Endodermal cell (in vitro differentiated cells): ENCODE data around the gene GPR42. TPM values are rescaled to one million over a fixed set of nuclear protein-coding genes. Genes with fewer than 3 reads are reported as not detected.
A peak's percentile ranks its signal among the peaks of the same experiment; 100 is the strongest.
"Not testable (repeated sequence)": the region's sequence is repeated elsewhere in the genome, so short reads cannot be mapped to it uniquely, and the experiment has no call there.

Experiments used
- DNase-seq: peaks from one replicate; pipeline ENCODE4 v3.0.0-alpha.2; 2017
- H3K27ac ChIP-seq: 2 replicates; pipeline ENCODE4 v1.5.1; 2013; ENCODE audit warnings: mild to moderate bottlenecking, low read depth, low read length, moderate library complexity
- H3K27me3 ChIP-seq: 2 replicates; pipeline ENCODE4 v1.6.1; 2013; ENCODE audit warnings: mild to moderate bottlenecking, low read length, moderate library complexity; ENCODE audit not compliant: insufficient read depth, control insufficient read depth, poor library complexity, severe bottlenecking
- H3K36me3 ChIP-seq: 2 replicates; pipeline ENCODE4 v1.7.0; 2013; ENCODE audit warnings: mild to moderate bottlenecking, low read length, moderate library complexity; ENCODE audit not compliant: control insufficient read depth, insufficient read depth
- H3K4me1 ChIP-seq: one replicate; pipeline ENCODE4 v1.7.0; 2013; ENCODE audit warnings: low read length; ENCODE audit not compliant: control insufficient read depth, insufficient read depth
- H3K4me3 ChIP-seq: 2 replicates; pipeline ENCODE4 v1.5.1; 2013; ENCODE audit warnings: mild to moderate bottlenecking, low read length, moderate library complexity
- H3K9ac ChIP-seq: 2 replicates; pipeline ENCODE4 v1.6.1; 2013; ENCODE audit warnings: mild to moderate bottlenecking, low read length, moderate library complexity; ENCODE audit not compliant: poor library complexity, severe bottlenecking; ENCODE audit errors: extremely low read depth
- H3K9me3 ChIP-seq: 2 replicates; pipeline ENCODE4 v1.6.1; 2013; ENCODE audit warnings: mild to moderate bottlenecking, low read length, moderate library complexity; ENCODE audit not compliant: control insufficient read depth
- H3K27ac Mint-ChIP-seq: 2 replicates; pipeline ENCODE4 v1.8.0; 2020; ENCODE audit warnings: mixed read lengths
- H3K27me3 Mint-ChIP-seq: 2 replicates; pipeline ENCODE4 v1.8.0; 2021; ENCODE audit warnings: mild to moderate bottlenecking, mixed read lengths; ENCODE audit not compliant: insufficient read depth
- H3K36me3 Mint-ChIP-seq: 2 replicates; pipeline ENCODE4 v1.8.0; 2020; ENCODE audit warnings: low read depth, mixed read lengths
- H3K4me1 Mint-ChIP-seq: 2 replicates; pipeline ENCODE4 v1.8.0; 2020; ENCODE audit warnings: mixed read lengths
- H3K4me3 Mint-ChIP-seq: 2 replicates; pipeline ENCODE4 v1.8.0; 2020; ENCODE audit warnings: mild to moderate bottlenecking, moderate library complexity, mixed read lengths
- H3K9me3 Mint-ChIP-seq: 2 replicates; pipeline ENCODE4 v1.8.0; 2020; ENCODE audit warnings: mild to moderate bottlenecking, mixed read lengths
- WGBS, 2 experiments: methylation state at CpG; one replicate each; pipeline versions ENCODE4 v1.1.5 to v1.1.7; 2013; ENCODE audit warnings: missing lambda C conversion rate in 2 of 2, mixed read lengths in 1 of 2; ENCODE audit not compliant: insufficient coverage in 1 of 2, insufficient read length in 1 of 2; 5-methylcytosine and 5-hydroxymethylcytosine counted together
- total RNA-seq, 2 donors: library from RNA; stranded (reverse); fragmentation: NEBNext Ultra II Directional in 1 of 2; extraction: Animal tissue kit (Norgen Biotek cat#: 25700) in 1 of 2; gene quantifications; 2 replicates in 1 of 2; 3 replicates in 1 of 2; pipeline ENCODE4 v1.2.1, GENCODE V29; 2021
- TF ChIP-seq, protein P1 (sequence below): fragments of 200-600 bp; sonication (generic); conservative IDR thresholded peaks from 2 replicates; pipeline ENCODE4 v1.5.0; 2021; ENCODE audit warnings: antibody characterized with exemption, mild to moderate bottlenecking

GPR42 gene
- total RNA-seq, 2 donors from 2014 or later = not detected

DNA sequence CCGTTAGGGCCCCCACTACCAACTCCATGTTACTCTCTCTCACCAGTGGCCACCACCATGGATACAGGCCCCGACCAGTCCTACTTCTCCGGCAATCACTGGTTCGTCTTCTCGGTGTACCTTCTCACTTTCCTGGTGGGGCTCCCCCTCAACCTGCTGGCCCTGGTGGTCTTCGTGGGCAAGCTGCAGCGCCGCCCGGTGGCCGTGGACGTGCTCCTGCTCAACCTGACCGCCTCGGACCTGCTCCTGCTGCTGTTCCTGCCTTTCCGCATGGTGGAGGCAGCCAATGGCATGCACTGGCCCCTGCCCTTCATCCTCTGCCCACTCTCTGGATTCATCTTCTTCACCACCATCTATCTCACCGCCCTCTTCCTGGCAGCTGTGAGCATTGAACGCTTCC lies 12.0 kb upstream of the GPR42 start:
- TF ChIP-seq, protein P1, sequence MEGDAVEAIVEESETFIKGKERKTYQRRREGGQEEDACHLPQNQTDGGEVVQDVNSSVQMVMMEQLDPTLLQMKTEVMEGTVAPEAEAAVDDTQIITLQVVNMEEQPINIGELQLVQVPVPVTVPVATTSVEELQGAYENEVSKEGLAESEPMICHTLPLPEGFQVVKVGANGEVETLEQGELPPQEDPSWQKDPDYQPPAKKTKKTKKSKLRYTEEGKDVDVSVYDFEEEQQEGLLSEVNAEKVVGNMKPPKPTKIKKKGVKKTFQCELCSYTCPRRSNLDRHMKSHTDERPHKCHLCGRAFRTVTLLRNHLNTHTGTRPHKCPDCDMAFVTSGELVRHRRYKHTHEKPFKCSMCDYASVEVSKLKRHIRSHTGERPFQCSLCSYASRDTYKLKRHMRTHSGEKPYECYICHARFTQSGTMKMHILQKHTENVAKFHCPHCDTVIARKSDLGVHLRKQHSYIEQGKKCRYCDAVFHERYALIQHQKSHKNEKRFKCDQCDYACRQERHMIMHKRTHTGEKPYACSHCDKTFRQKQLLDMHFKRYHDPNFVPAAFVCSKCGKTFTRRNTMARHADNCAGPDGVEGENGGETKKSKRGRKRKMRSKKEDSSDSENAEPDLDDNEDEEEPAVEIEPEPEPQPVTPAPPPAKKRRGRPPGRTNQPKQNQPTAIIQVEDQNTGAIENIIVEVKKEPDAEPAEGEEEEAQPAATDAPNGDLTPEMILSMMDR = peak; percentile 42
- H3K9me3 ChIP-seq, H3K4me3 Mint-ChIP-seq, H3K4me1 ChIP-seq, H3K9me3 Mint-ChIP-seq, H3K9ac ChIP-seq, DNase-seq, H3K27me3 Mint-ChIP-seq, H3K27me3 ChIP-seq, H3K36me3 ChIP-seq, H3K27ac ChIP-seq, H3K4me1 Mint-ChIP-seq, H3K36me3 Mint-ChIP-seq, H3K27ac Mint-ChIP-seq, H3K4me3 ChIP-seq: not testable (repeated sequence)
- WGBS, 2 experiments = 87% methylated on average over 6 of the region's 16 CpGs; no CpG with 5 or more reads in 1 of the 2 experiments

DNA sequence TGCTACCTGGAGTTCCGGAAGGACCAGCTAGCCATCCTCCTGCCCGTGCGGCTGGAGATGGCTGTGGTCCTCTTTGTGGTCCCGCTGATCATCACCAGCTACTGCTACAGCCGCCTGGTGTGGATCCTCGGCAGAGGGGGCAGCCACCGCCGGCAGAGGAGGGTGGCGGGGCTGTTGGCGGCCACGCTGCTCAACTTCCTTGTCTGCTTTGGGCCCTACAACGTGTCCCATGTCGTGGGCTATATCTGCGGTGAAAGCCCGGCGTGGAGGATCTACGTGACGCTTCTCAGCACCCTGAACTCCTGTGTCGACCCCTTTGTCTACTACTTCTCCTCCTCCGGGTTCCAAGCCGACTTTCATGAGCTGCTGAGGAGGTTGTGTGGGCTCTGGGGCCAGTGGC lies 11.5 kb upstream of the GPR42 start:
- not testable (repeated sequence) for H3K4me1 Mint-ChIP-seq, H3K27ac Mint-ChIP-seq, H3K27me3 ChIP-seq, H3K36me3 Mint-ChIP-seq, H3K4me1 ChIP-seq, H3K9me3 ChIP-seq, H3K27me3 Mint-ChIP-seq, DNase-seq, H3K9me3 Mint-ChIP-seq, H3K36me3 ChIP-seq, H3K4me3 Mint-ChIP-seq, H3K27ac ChIP-seq, H3K4me3 ChIP-seq, H3K9ac ChIP-seq
- 93% methylated on average over 16 of the region's 21 CpGs; no CpG with 5 or more reads in 1 of the 2 experiments for WGBS, 2 experiments

DNA sequence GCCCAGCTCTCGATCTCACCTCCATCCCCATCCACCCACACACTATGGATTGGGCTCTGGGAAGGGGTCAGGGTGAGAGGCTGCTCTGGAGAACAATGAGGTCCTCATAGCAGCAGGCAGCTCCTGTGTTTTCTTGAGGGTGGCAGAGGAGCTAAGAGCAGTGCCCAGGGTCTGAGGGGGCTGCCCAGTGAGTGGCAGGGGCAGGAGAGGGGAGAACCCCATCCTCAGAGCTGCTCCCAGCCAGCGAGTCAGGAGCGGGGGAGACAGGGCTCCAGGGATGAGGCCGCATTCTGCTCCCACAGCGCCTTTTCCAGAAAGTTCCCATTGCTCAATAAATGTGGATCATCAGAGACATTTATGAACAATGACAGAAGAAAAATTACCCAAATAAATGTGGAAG lies 10.8 kb upstream of the GPR42 start:
- H3K36me3 ChIP-seq, H3K9ac ChIP-seq, H3K4me3 ChIP-seq, H3K27me3 ChIP-seq, H3K9me3 Mint-ChIP-seq, DNase-seq, H3K4me3 Mint-ChIP-seq, H3K27me3 Mint-ChIP-seq, H3K27ac Mint-ChIP-seq, H3K9me3 ChIP-seq, H3K4me1 ChIP-seq, H3K4me1 Mint-ChIP-seq, H3K36me3 Mint-ChIP-seq, H3K27ac ChIP-seq: not testable (repeated sequence)
- 92% methylated on average over 4 of the region's 5 CpGs; no CpG with 5 or more reads in 1 of the 2 experiments for whole genome bisulfite sequencing, 2 experiments

DNA sequence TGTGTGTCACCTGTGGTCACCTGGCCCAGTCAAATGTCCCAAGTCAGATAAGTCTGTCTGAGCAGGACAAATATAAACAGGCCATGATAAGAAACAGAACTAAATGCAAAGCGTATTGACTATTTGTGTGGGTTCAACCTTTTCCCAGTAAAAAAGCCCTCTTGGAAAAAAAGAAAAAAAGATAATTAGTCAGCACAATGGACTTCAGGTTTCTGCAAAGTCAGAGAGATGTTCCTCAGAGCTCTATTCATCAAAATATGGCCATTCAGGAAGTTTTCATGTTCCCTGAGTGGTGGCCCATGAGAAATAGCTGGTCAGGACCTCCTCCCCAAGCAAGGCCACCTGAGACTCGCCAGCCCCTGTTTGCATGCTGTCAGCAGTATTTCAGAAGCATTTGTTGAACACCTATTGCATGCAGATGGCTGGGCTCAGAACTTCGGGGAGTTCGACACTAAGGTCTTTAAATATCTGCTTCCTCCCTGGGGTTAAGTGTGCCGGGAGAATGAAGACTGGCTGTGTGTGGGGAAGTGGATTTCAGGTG lies 9.9 kb upstream of the GPR42 start:
- no peaks in the 10 kb centered on the region for H3K9me3 ChIP-seq

More for the DNA sequence above, 9.9 kb upstream of the GPR42 start:
- Histone ChIP-seq H3K36me3 (no peaks in the 10 kb centered on the region), H3K27me3 (no peaks in the 10 kb centered on the region), H3K9ac (no peak overlapping the region), H3K4me3 (no peak overlapping the region), H3K27ac (no peak overlapping the region), H3K4me1 (no peaks in the 10 kb centered on the region)
- TF ChIP-seq, protein P1 = no peak
- Mint-ChIP-seq H3K4me1 (peaks cover 2% of the 10 kb centered on the region), H3K36me3 (no peaks in the 10 kb centered on the region), H3K27me3 (peaks cover 2% of the 10 kb centered on the region), H3K4me3 (no peak overlapping the region), H3K27ac (no peak overlapping the region), H3K9me3 (no peaks in the 10 kb centered on the region)
- DNase-seq = no peak
- 84 to 90% methylated on average over 2 to 5 of the region's 5 CpGs for WGBS, 2 experiments
